ENCODE measurements around the gene MBD1.
"Not testable (repeated sequence)": the region's sequence is repeated elsewhere in the genome, so short reads cannot be mapped to it uniquely, and the experiment has no call there.

The MBD1 gene

DNA sequence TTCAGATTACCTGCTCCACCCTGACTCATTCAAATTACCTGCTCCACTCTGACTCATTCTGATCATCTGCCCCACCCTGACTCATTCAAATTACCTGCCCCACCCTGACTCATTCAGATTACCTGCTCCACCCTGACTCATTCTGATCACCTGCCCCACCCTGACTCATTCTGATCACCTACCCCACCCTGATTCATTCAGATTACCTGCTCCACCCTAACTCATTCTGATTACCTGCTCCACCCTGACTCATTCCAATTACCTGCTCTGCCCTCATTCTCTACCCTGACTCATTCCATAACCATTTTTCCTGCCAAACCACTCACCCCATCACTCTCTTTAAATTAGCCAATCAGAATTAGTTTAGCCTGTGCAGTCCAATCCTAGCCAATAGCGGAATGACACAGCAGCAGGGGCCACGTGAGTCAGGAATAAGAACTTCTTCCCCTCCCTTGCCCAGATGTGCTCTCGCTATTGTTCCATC, 41.2 kb downstream of the MBD1 start:
- Histone ChIP-seq H3K9ac (ENCODE audit: low read depth in 1 of 2, low read length in 2 of 2) (no peak overlapping the region), H3K4me3 (ENCODE audit: low read depth in 1 of 2, low read length in 2 of 2) (no peak overlapping the region), H3K4me1 (ENCODE audit: control insufficient read depth in 1 of 2, insufficient read depth in 2 of 2, low read length in 2 of 2) (no peaks in the 10 kb centered on the region), H3K36me3 (ENCODE audit: control insufficient read depth in 1 of 2, insufficient read depth in 2 of 2, low read length in 2 of 2) (no peaks in the 10 kb centered on the region), H3K27ac (ENCODE audit: low read depth, low read length) (no peak overlapping the region), H3K9me3 (ENCODE audit: control insufficient read depth in 1 of 2, low read length in 2 of 2) (peaks cover 6 to 8% of the 10 kb centered on the region in 2 donors), H3K27me3 (ENCODE audit: control insufficient read depth in 1 of 2, insufficient read depth in 2 of 2, low read length in 2 of 2) (no peaks in the 10 kb centered on the region)

DNA sequence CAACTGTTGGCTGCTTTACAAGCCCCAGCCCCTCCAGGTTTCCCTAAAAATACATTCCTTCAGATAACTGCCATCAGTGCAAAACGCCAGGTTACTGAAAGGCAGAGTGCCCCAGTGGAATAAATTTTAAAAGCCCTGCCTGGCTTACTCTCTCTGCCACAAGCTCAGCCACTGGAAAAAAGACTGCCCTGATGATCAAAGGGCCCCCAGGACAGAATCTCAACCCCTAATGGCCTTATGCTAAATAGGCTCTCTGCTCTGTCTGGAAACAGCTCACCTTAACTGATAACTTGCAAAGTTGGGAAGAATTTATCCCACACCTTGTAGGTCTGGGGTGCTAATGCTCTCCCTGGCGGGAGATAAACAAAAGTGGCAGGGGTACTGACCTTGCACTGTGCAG, 48.9 kb downstream of the MBD1 start:
- Histone ChIP-seq H3K36me3 (ENCODE audit: control insufficient read depth in 1 of 2, insufficient read depth in 2 of 2, low read length in 2 of 2) (no peaks in the 10 kb centered on the region), H3K9ac (ENCODE audit: low read depth in 1 of 2, low read length in 2 of 2) (no peak overlapping the region), H3K4me1 (ENCODE audit: control insufficient read depth in 1 of 2, insufficient read depth in 2 of 2, low read length in 2 of 2) (no peaks in the 10 kb centered on the region), H3K27ac (ENCODE audit: low read depth, low read length) (no peak overlapping the region), H3K4me3 (ENCODE audit: low read depth in 1 of 2, low read length in 2 of 2) (no peak overlapping the region), H3K27me3 (ENCODE audit: control insufficient read depth in 1 of 2, insufficient read depth in 2 of 2, low read length in 2 of 2) (no peaks in the 10 kb centered on the region), H3K9me3 (ENCODE audit: control insufficient read depth in 1 of 2, low read length in 2 of 2) (no peaks in the 10 kb centered on the region)

DNA sequence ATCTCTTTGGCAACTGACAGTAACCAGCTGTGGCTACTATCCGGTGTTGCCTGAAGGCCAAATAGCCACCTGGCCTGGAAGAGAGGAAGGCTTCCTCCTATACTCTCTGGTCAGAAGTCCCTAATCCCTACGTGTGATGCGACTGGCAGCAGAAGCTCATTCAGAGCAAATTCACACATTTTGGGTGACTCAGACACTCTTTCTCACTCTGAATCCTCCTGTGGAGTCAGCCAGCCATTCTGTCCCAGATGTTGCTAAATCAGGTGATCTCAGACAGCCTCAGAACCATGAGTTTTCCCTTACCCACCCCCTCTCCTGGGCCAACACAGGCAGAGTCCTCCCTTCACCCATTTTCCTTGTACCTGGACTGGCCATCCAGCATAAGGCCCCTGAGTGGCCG, 49.7 kb downstream of the MBD1 start:
- Histone ChIP-seq H3K27me3 (ENCODE audit: control insufficient read depth in 1 of 2, insufficient read depth in 2 of 2, low read length in 2 of 2) (no peaks in the 10 kb centered on the region), H3K36me3 (ENCODE audit: control insufficient read depth in 1 of 2, insufficient read depth in 2 of 2, low read length in 2 of 2) (no peaks in the 10 kb centered on the region), H3K4me1 (ENCODE audit: control insufficient read depth in 1 of 2, insufficient read depth in 2 of 2, low read length in 2 of 2) (no peaks in the 10 kb centered on the region), H3K9ac (ENCODE audit: low read depth in 1 of 2, low read length in 2 of 2) (no peak overlapping the region), H3K9me3 (ENCODE audit: control insufficient read depth in 1 of 2, low read length in 2 of 2) (no peaks in the 10 kb centered on the region), H3K4me3 (ENCODE audit: low read depth in 1 of 2, low read length in 2 of 2) (no peak overlapping the region), H3K27ac (ENCODE audit: low read depth, low read length) (no peak overlapping the region)

DNA sequence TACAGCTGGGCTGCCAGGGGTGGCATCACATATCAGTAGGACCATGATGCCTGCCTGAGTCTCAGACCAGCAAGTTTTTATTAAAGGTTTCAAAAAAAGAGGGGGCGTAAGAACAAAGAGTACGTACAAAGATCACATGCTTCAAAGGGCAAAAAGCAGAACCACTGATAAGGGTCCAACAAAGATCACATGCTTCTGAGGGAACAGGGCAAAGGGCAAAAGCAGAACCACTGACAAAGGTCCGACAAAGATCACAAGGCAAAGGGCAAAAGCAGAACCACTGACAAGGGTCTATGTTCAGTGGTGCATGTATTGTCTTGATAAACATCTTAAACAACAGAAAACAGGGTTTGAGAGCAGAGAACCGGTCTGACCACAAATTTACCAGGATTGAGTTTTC, 61.1 kb downstream of the MBD1 start:
- Histone ChIP-seq H3K27me3 (ENCODE audit: control insufficient read depth in 1 of 2, insufficient read depth in 2 of 2, low read length in 2 of 2) (peaks cover 0 to 10% of the 10 kb centered on the region in 2 donors), H3K9me3 (ENCODE audit: control insufficient read depth in 1 of 2, low read length in 2 of 2) (peaks cover 0 to 10% of the 10 kb centered on the region in 2 donors)
- not testable (repeated sequence) for H3K36me3 ChIP-seq (ENCODE audit: control insufficient read depth in 1 of 2, insufficient read depth in 2 of 2, low read length in 2 of 2); H3K4me3 ChIP-seq (ENCODE audit: low read depth in 1 of 2, low read length in 2 of 2); H3K9ac ChIP-seq (ENCODE audit: low read depth in 1 of 2, low read length in 2 of 2); H3K4me1 ChIP-seq (ENCODE audit: control insufficient read depth in 1 of 2, insufficient read depth in 2 of 2, low read length in 2 of 2); H3K27ac ChIP-seq (ENCODE audit: low read depth, low read length)

Measured in duodenal mucosa (tissue), 2 donors.